GM21360 (cell line): ENCODE results near the gene SBK2.

ENCODE experiments used
- ATAC-seq: cut with Tn5 transposase; IDR thresholded peaks from one replicate; pipeline ENCODE4 v1.9.1; 2021; ENCODE audit warnings: mild to moderate bottlenecking, moderate library complexity; ENCODE audit not compliant: unreplicated experiment

Gene SBK2

DNA sequence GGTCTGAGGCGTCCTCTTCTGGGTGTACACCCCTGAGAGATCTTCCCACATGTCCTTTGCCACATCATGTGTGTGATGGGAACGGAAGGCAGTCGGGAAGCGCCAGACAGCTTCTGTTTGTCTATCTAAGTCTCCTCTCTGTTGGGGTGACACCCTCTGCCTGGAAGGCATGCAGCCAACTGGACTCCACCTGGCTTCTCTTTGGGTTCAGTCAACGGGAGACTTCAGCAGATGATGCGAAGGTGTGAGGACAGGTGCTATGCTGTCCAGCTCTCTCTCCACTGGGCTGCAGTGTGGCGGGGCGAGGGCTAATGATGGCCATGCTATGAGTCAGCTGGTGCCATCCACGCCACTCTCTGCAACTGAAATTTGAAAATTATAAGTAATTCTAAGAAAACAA lies 22.8 kb upstream of the SBK2 start:
- no peak for ATAC-seq

DNA sequence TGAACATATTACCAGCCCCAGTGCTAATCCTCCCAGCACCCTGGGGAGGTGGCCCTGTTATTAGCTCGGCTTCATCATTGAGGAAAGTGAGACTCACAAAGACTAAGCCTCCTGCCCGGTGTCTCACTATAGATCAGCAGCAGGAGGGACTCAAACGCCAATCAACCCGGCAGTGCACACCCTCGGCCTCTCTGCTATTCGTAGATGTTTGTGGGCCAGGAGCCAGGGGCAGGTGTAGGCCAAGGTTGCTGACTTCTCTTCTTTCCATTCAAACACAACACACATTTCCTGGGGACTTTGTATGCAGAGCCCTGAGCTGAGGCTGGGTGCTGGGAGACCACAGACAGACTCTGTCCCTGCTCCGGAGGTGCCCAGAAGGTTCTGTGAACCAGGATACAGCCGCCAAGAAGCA lies 17.8 kb upstream of the SBK2 start:
- no peak for ATAC-seq

DNA sequence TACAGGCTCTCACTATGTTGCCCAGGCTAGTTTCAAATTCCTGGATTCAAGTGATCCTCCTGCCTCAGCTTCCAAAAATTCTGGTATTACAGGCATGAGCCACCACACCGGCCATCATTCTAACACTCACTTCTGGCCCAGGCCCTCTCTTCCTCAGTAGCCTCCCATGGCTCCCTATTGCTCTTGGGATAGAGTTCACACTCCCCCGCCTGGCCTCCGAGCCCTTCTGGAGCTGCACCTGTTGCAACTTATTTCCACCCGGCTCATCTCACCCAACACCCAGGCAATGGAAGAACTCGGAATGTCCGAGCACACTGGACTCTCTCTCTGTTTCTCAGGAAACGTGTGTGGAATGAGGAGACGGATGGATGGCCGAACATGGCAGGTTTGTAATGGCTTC lies 17.4 kb upstream of the SBK2 start:
- no peak for ATAC-seq

DNA sequence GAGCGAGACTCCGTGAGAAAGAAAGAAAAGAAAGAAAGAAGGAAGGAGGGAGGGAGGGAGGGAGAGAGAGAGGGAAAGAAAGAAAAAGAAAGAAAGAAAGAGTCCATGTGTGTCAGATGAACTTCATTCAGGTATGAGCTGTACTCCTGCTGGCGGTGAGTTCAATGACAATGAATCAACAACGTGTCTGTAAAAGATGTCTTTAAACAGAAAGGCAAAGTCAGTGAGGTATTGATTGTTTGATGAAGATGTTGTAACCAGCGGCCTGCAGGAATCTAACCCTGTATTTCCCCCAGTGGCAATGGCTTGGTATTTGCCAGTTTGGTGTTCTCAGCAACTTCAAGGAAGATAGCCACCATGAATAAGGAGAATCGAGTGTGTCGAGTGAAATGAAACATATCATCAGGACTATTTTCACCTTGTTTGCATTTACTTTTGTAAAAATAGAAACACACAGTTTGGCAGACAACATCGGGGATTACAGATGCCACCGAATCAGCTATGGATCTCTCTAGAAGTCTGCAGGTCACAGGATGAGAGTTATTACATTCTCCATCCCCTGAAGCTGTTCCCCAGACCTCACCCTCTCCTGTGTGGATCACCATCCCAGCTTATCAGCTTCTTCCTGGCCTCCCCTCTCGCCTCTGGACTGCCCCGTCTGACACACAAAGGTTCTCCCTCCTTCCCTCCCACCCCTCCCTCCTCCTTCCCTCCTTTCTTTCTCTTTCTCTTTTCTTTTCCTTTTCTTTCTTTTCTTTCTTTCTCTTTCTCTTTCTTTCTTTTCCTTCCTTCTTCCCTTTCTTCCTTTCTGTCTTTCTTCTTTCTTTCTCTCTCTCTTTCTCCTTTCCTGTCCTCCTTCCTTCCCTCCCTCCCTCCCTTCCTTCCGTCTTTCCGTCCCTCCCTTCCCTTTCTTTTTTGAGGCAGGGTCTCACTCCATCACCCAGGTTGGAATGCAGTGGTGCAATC lies 16.6 kb upstream of the SBK2 start:
- no peak for ATAC-seq

DNA sequence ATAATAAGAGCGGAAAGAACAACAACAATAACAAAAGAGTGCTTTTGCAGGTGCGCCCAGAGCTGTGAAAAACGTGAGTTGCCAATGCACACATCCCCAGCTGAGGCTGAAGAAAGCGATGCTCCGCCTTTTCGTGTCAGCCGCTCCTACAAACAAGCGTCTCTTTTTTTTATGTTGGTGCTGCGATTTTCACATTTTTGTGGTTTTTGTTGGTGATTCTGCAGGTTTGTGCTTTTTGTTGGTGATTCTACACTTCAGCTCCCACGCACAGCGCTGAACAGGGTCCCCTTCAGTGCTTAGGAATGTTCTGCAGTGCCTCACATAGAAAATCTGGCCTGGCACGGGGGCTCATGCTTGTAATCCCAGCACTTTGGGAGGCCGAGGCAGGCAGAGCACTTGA lies 15.7 kb upstream of the SBK2 start:
- ATAC-seq: no peak

DNA sequence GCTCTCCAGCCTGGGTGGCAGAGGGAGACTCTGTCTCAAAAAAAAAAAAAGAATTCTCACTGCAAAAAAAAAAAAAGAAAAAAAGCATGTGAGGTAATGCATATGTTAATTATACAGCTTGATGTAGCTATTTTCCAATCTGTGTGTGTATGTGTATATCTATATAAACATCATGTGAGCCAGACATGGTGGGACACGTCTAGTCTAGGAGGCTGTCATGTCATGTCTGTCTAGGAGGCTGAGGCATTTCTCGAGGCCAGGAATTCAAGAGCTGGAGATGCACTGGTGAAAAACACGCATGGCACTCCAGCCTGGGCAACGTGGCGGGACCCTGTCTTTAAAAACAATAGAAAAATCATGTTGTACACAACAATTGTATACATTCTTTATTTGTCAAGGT lies 15.3 kb upstream of the SBK2 start:
- no peak for ATAC-seq

DNA sequence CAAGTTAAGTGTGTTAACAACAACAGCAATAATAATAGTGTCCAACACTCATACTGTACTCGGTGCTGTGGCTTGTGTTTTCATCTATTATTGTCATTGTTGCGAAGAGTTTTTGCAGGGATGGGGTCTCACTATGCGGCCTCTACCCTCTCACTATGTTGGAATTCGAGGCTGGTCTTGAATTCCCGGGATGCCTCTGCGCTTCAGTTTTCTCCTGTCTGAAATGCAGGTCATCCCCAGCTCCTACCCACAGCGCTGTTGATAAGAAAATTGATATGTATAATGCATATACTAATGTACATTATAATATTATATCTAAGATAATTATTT lies 13.4 kb upstream of the SBK2 start:
- ATAC-seq: no peak

DNA sequence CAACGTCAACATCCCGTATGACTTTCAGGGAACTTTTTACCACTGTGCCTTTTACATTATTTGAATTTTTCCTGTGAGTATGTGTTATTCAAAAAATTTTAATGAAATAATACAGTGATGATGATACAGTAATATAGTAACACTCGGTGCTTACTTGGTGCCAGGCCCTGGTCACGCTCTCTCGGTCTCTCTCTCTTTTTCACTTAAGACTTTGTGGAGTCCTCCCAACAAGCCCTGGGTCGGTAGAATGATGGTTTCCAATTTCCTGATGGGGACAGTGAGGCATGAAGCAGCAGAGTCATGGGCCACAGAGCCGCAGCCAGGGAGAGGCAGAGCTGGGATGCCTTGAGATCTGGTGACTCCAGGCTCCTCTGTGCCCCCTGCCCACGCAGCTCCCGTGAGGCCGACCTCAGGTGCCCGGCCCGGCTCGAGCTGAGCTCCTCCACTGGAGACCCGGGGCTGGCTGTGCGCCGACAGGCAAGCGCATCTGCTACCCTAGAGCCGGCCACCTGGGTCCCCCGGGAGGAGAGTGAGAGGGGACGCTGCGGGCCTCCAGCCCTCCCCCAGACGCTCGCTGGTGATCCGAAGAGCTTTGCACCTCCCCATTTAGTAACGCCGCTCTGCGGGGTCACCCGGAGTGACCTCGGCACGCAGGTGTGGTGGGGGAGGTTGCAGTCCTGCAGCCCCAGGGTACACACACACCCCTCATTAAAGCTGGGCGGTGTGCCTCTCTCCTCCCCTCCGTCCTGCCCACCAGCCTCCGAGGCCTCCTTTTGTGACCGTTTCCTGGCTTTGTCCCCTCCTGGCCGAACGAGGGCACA lies 12.8 kb upstream of the SBK2 start:
- ATAC-seq: no peak

DNA sequence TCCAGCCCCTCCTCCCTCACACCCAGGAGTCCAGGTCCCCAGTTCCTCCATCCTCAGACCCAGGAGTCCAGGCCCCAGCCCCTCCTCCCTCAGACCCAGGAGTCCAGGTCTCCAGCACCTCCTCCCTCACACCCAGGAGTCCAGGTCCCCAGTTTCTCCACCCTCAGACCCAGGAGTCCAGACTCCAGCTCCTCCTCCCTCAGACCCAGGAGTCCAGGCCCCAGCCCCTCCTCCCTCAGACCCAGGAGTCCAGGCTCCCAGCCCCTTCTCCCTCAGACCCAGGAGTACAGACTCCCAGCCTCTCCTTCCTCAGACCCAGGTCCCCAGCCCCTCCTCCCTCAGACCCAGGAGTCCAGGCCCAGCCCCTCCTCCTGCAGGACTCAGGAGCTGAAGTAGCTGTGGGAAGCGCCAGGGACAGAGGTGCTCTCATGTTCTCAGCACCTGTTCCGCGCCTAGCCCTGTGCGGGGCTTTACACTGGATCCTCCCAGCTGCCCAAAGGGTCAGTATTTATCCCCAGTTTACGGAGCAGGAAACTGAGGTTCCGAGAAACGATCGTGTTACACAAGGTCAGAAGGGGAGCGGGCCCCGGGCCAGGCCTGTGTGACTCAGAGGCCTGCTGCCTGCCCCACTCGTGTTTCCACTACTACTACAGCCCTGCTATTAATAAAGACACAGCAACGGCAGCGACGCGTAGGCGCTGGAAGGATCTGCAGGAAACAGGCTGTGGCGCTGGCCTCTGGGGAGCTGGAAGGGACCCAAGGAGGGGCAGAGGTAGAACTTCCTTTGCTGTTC lies 10.1 kb upstream of the SBK2 start:
- no peak for ATAC-seq

DNA sequence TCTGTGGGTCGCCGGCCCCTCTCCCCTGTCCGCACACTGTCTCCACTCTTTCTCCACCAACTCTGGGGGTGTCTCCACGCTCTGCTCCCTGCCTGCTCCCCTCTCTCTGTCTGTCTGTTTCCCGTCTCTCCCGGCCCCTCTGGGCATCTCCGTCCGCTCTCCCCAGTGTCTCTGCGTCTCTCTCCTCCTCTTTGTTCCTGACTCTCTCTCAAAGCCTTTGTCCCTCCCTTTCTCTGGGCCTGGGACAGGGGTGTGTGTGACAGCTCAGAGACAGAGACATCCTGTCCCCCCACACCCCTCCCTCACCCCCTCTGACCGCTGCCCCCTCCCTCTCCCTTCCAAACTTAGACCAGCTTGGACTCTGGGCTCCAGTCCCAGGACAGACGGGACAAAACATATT lies 9.1 kb upstream of the SBK2 start:
- ATAC-seq: no peak

DNA sequence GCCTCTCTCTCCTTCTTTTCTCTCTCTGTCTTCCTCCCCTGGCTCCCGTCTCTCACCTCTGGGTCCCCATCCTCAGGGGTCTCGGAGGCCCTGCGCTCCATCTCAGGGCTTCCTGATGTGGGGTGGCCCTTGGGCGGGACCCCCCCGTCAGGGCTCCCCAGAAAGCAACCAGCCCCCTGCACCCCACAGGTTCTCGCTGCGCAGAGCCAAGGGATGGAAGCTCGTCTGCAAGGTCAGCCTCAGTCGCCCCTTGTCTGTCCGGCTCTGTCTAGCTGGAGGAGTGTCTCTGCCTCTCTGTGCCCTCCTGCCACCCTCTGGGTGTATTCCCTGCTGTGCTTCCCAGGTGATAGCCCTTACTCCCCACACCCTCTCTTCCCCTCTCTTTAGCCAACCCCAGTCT lies 8.5 kb upstream of the SBK2 start, which contains the start of gene SBK3:
Gene SBK3 (minus strand): TSS at position 101 of the 400 bp plus-strand sequence. CDS start 0 bp downstream, at position 101.
- no peak for ATAC-seq

DNA sequence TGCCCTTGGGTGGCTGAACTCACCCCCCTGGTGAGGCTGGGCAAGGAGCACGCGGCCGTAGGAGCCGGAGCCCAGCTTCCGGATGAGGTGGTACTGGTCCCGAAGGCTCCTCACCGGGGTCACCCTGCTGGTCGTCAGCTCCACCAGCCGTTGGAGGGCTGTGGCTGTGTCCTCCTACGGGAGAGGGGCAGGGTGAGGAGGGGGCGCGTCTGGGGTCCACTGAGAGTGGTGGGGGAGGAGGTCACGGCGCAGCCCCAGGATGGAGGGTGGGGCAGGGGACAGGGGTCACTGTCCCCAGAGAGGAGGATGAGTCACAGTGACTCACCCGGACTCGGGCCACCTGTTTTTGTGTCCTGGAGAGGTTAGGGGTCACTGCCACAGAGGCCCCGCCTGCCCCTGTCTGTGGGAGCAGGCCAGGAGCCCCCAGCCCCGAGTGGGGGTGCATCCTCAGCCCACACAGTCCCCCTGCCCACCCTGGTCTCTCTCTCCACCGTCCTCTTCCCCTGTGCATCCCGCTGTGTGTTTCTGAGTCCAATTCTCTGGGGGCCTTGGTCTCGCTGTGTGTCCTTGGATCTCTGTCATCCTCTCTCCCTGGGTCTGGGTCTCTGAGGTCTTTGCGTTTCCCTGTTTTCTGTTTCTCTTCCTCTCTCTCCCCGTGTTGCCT lies 8.0 kb upstream of the SBK2 start:
- no peak for ATAC-seq

DNA sequence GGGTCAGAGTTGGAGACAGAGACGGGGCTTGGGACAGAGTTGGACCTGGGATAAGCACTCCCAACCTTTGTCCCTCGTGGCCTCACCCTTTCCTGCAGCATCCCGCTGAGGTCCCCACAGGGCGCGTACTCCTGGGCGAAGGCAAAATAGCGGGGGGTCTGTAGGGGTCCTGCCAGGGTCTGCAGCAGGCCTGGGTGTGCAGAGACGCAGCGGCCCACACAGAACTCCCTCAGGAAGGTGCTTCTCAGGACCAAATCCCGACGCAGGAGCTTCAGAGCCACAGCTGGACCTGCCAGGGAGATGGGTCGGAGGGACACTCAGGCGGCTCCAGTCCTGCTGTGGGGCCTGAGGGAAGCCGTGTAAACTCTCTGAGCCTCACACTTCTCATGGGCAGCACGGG lies 7.1 kb upstream of the SBK2 start:
- ATAC-seq: no peak

DNA sequence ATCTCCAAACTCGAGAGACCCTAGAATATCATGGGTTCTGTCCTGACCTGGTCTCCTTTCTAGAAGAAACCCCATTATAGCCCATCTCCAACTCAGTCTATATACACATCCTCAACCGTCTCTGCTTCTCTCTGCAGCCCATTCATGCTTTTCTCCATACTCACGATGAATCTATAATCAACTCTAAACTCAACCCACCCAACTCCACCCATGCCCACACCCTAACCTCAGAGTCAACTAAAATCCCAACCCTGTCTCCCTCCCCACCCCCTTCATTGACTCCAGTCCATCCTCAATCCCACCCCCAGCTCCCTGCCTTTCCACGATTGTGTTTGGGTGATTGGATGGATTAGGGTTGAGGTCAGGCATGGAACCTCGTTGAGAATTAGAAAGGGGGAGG lies 6.6 kb upstream of the SBK2 start:
- no peak for ATAC-seq

DNA sequence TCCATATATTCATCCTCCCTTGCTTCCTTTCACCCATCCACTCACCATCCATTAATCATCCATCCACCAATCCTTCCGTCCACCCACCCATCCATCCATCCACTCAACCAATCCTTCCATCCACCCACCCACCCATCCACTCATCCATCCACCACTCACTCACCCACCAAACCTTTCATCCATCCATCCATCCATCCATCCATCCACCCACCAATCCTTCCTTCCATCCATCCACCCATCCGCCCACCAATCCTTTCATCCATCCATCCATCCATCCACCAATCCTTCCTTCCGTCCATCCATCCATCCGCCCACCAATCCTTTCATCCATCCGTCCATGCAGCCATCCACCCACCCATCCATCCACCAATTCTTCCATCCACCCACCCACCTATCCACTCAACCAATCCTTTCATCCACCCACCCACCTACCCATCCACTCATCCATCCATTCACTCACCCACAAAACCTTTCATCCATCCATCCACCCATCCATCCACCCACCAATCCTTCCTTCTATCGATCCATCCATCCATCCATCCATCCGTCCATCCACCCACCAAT lies 5.4 kb upstream of the SBK2 start:
- ATAC-seq: no peak

DNA sequence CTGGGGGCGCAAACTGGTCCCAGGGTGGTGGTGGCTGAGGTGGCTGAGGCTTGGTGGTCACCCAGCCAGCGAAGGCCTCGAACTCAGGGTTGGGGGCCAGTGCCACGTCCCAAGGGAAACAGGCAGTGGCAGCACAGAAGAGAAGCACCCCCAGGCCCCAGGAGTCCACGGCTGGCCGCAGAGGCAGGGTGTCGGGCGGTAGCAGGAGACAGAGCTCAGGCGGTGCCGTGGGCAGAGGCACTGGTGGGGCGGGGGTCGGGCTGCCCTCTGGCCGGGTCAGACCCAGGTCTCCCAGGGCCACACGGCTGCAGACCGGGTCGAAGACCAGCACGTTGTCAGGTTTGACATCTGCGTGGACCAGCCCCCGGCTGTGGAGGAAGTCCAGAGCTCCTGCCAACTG lies 4.2 kb upstream of the SBK2 start:
- no peak for ATAC-seq

DNA sequence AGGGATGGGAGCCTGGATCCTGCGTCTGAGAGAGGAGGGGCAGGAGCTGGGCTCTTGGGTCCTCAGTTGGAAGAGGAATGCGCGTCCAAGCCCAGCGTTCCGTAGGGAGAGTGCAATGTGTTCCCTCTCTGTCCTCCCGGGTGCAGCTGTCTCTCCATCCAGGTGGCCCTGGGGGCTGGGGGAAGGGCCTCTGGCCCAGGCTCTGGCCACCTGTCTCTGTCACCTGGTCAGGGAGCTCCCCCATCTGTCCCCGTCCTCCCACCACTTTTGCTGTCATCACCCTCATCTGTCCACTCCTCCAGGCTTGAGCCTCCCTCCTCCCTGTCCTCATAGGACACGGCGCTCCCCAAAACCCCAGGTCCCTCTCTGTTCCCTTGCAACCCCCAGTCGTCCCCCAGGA lies 3.7 kb upstream of the SBK2 start:
- no peak for ATAC-seq

DNA sequence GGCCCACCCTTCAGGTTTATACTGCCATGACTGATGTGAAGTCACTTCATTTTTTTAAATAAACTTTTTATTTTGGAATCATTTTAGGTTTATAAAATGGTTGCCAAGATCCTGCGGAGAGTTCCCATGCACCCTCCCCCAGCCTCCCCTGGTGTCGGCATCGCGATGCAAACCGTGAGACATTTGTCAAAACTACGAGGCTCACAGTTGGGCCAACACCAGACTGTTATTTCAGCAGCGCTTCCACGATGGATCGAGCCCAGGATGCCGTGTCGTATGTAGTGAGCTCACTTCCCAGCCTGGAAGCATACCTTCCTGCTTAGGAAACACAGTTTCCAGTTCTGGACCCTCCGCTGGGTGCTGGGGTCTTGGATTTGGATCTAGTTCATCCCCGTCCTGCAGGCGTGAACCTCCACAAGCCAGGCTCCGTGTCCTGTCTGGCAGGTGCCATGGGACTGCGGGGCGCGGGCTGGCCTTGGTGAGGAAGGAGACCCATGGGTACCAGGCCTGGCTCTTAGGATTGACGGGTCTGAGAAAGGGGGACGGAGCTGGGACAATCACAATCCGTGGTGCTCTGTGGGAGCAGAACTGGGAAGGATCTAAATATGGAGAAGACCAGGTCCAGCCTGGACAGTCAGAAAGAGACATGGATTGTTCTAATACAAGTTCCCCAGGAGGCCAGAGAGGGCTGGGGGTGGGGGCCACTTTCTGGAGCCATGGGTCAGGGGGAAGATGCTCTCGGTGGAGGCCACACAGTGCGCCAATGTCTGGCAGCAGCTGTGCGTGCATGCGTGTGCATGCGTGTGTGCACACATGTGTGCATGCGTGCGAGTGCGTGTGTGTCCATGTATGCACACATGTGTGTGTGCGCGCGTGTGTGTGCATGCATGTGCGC lies 2.4 kb upstream of the SBK2 start:
- ATAC-seq: no peak

DNA sequence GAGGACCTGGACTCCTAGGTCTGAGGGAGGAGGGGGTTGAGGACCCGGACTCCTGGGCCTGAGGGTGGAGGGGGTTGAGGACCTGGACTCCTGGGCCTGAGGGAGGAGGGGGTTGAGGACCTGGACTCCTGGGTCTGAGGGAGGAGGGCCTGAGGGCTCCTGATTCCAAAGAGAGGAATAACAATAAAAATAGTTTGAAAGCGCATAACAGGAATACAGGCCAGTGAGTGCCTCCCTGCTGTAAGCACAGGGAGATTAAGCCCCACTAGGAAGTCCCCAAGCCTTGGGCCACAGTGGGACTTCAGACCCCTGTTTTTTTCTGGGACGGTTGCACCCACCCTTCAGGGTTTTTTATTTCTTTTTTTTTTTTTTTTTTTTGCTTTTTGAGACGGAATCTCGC lies 1.2 kb upstream of the SBK2 start:
- ATAC-seq: no peak

DNA sequence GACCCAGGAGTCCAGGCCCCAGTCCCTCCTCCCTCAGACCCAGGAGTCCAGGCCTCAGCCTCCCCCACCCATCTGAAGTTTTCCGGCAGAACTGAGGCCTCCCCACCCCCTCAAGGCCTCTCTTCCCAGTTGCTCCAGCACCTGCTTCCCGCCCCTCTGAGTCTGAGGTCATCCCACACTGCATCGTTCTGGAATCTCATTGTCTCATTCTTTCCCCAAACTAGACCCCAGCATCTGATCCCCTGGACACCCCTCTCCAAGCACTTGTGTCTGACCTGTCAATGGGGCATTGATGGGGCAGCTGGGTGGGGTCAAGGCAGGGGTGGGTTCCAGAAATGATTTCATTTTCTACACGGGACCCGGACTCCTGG lies 793 bp upstream of the SBK2 start:
- ATAC-seq: no peak
